Kidney (tissue), 14 donors: ENCODE results near the gene TPBGL. TPM values are rescaled to one million over a fixed set of nuclear protein-coding genes. Genes with fewer than 3 reads are reported as not detected.

Experiments used
- DNase-seq, 5 donors: peaks; one replicate each; pipeline ENCODE4 v3.0.0-alpha.2; 2013 to 2020
- FAIRE-seq: peaks from 2 replicates; lab custom pipeline; 2012; peaks lifted over from hg19 to GRCh38; lab: Jason Lieb, UNC
- H3K27ac ChIP-seq, 2 donors: one replicate each; pipeline ENCODE4 v1.7.0; 2013; ENCODE audit warnings: low read depth in 2 of 2, low read length in 2 of 2, inconsistent platforms in 1 of 2
- H3K27me3 ChIP-seq: one replicate; pipeline ENCODE4 v1.7.1; 2013; ENCODE audit warnings: low read length, inconsistent platforms; ENCODE audit not compliant: control insufficient read depth, insufficient read depth
- H3K36me3 ChIP-seq, 3 donors: one replicate each; pipeline versions ENCODE4 v1.7.0 to v1.7.1; 2013; ENCODE audit warnings: low read length in 3 of 3, control low read depth in 1 of 3, inconsistent platforms in 1 of 3; ENCODE audit not compliant: insufficient read depth in 3 of 3, control insufficient read depth in 2 of 3
- H3K4me1 ChIP-seq, 3 donors: one replicate each; pipeline versions ENCODE4 v1.7.0 to v1.7.1; 2013; ENCODE audit warnings: low read length in 3 of 3, inconsistent platforms in 1 of 3, low read depth in 1 of 3; ENCODE audit not compliant: control insufficient read depth in 2 of 3, insufficient read depth in 2 of 3
- H3K4me3 ChIP-seq, 3 donors: one replicate each; pipeline versions ENCODE4 v1.7.0 to v1.8.1; 2013; ENCODE audit warnings: low read length in 3 of 3, control low read depth in 1 of 3, inconsistent platforms in 1 of 3
- H3K9ac ChIP-seq, 3 donors: one replicate each; pipeline versions ENCODE4 v1.7.0 to v1.7.1; 2013; ENCODE audit warnings: low read length in 3 of 3, control low read depth in 1 of 3, inconsistent platforms in 1 of 3
- H3K9me3 ChIP-seq, 3 donors: one replicate each; pipeline versions ENCODE4 v1.7.0 to v1.7.1; 2013; ENCODE audit warnings: low read length in 3 of 3, control low read depth in 1 of 3, inconsistent platforms in 1 of 3; ENCODE audit not compliant: control insufficient read depth in 2 of 3, insufficient read depth in 1 of 3
- CTCF ChIP-seq: IDR thresholded peaks from 3 replicates; pipeline ENCODE4 v1.5.1; 2012; ENCODE audit warnings: mild to moderate bottlenecking, moderate library complexity, borderline replicate concordance; ENCODE audit not compliant: insufficient read depth; ENCODE audit errors: extremely low read depth
- intact Hi-C: fragments of 100-400 bp; cut with DNase I; formaldehyde crosslinking; loops from one replicate; pipeline ENCODE4 v1.11.1; 2022
- polyA plus RNA-seq: library from polyadenylated mRNA; stranded (reverse); fragments of 350-450 nt; fragmentation: Illumina TruSeq; extraction: RNeasy Lipid Tissue Mini Kit (QIAGEN cat#74804); gene quantifications from one replicate; pipeline ENCODE4 v1.2.3, GENCODE V29; 2014; ENCODE audit warnings: low read depth, low replicate concordance; ENCODE audit not compliant: insufficient read depth
- total RNA-seq: library from RNA; stranded (reverse); fragmentation: NEBNext Ultra II Directional; extraction: Animal tissue kit (Norgen Biotek cat#: 25700); gene quantifications from one replicate; pipeline ENCODE4 v1.2.1, GENCODE V29; 2021
- donor health status: control.
- donor health status: control.
- donor health status: control.
- donor health status: control.
- donor health status: control.
- donor health status: DM: yes; HTN: yes; CAD: no.
- donor health status: Normal renal cell carcinoma (clear cell type).

The TPBGL gene
- total and polyA plus RNA-seq, 2 donors from 2014 or later, result 0.13 to 0.69 TPM

- Histone ChIP-seq H3K27ac (no peak overlapping the region), H3K4me1 (no peaks in the 10 kb centered on the region), H3K9me3 (no peaks in the 10 kb centered on the region), H3K36me3 (no peaks in the 10 kb centered on the region), H3K9ac (no peak overlapping the region), H3K4me3 (no peak overlapping the region), H3K27me3 (no peaks in the 10 kb centered on the region)
- DNase-seq (no peak), FAIRE-seq (no peak)
- no peak for TF ChIP-seq CTCF
- intact Hi-C loops, result loop anchor here (10.0 kb wide), 1 partner anchor 52 kb away; no protein-coding TSS in a partner anchor
Measured at GRCh38 chr11:75196426-75196825, 44.1 kb upstream of the TPBGL start.

GRCh38 chr11:75197512-75198277 lies 42.9 kb upstream of the TPBGL start:
- Histone ChIP-seq H3K27ac (no peak overlapping the region), H3K9ac (no peak overlapping the region), H3K4me1 (no peaks in the 10 kb centered on the region), H3K27me3 (no peaks in the 10 kb centered on the region), H3K36me3 (no peaks in the 10 kb centered on the region), H3K4me3 (no peak overlapping the region), H3K9me3 (no peaks in the 10 kb centered on the region)
- DNase-seq, result no peak
- intact Hi-C loops, result loop anchor here (10.0 kb wide), 1 partner anchor 53 kb away; no protein-coding TSS in a partner anchor
- TF ChIP-seq CTCF, result no peak
- FAIRE-seq, result no peak

- H3K27me3 ChIP-seq, result no peaks in the 10 kb centered on the region
- no peak overlapping the region for H3K9ac ChIP-seq
- no peaks in the 10 kb centered on the region for H3K9me3 ChIP-seq
- intact Hi-C loops, result loop anchor here (10.0 kb wide), 1 partner anchor 54 kb away; no protein-coding TSS in a partner anchor
- DNase-seq (no peak), FAIRE-seq (no peak)
- no peak overlapping the region for H3K4me3 ChIP-seq
- H3K4me1 ChIP-seq, result no peaks in the 10 kb centered on the region
- TF ChIP-seq CTCF, result no peak
- H3K36me3 ChIP-seq, result no peaks in the 10 kb centered on the region
- no peak overlapping the region for H3K27ac ChIP-seq
Measured at GRCh38 chr11:75198278-75198973, 42.1 kb upstream of the TPBGL start.
